Breast epithelium (tissue), 4 donors: Measurements from ENCODE around the gene COL18A1. TPM values are rescaled to one million over a fixed set of nuclear protein-coding genes. Genes with fewer than 3 reads are reported as not detected.
A peak's percentile ranks its signal among the peaks of the same experiment; 100 is the strongest.

Experiments
- DNase-seq, 2 donors: peaks; one replicate each; pipeline ENCODE4 v3.0.0-alpha.2; 2019; ENCODE audit warnings: low spot score in 2 of 2
- H3K27ac ChIP-seq, 2 donors: fragments of 200-600 bp; sonication (generic) in 1 of 2; one replicate each; pipeline ENCODE4 v1.5.1; 2016 to 2019; ENCODE audit warnings: mild to moderate bottlenecking in 1 of 2
- H3K27me3 ChIP-seq, 2 donors: fragments of 200-600 bp; sonication (generic) in 1 of 2; one replicate each; pipeline versions ENCODE4 v1.5.1 to v1.6.0; 2017 to 2019; ENCODE audit warnings: control low read depth in 1 of 2, mild to moderate bottlenecking in 1 of 2
- H3K36me3 ChIP-seq: fragments of 200-600 bp; one replicate; pipeline ENCODE4 v1.5.1; 2019
- H3K4me1 ChIP-seq, 2 donors: fragments of 200-600 bp; sonication (generic); one replicate each; pipeline ENCODE4 v1.5.1; 2016 to 2019; ENCODE audit warnings: control low read depth in 1 of 2
- H3K4me3 ChIP-seq, 3 donors: fragments of 200-600 bp; sonication (generic); 1 replicate in 2 of 3; 2 replicates in 1 of 3; pipeline ENCODE4 v1.5.1; 2016 to 2019; ENCODE audit warnings: mild to moderate bottlenecking in 3 of 3, moderate library complexity in 2 of 3
- H3K9me3 ChIP-seq, 2 donors: fragments of 200-600 bp; sonication (generic) in 1 of 2; one replicate each; pipeline ENCODE4 v1.5.1; 2016 to 2019; ENCODE audit warnings: control low read depth in 1 of 2
- CTCF ChIP-seq, 3 donors: fragments of 450-650 bp; IDR thresholded peaks; one replicate each; pipeline ENCODE4 v1.5.1; 2016 to 2017; ENCODE audit warnings: antibody characterized with exemption in 3 of 3, mild to moderate bottlenecking in 3 of 3, moderate library complexity in 3 of 3
- POLR2A ChIP-seq: fragments of 450-650 bp; IDR thresholded peaks from one replicate; pipeline ENCODE4 v1.6.1; 2016; ENCODE audit warnings: antibody characterized with exemption, mild to moderate bottlenecking, moderate library complexity
- POLR2AphosphoS5 ChIP-seq, 3 donors: sonication (generic); formaldehyde crosslinking; IDR thresholded peaks; one replicate each; pipeline ENCODE4 v1.6.1; 2017; ENCODE audit warnings: antibody characterized with exemption in 3 of 3
- intact Hi-C: fragments of 100-400 bp; cut with DNase I; formaldehyde crosslinking; loops from one replicate; pipeline ENCODE4 v1.15.1; 2023; ENCODE audit warnings: low total_unique reads
- total RNA-seq, 3 donors: library from RNA; depleted of rRNA; stranded (reverse); fragments of >200 nt; gene quantifications; one replicate each; pipeline ENCODE4 v1.1.0, GENCODE V29; 2016

The COL18A1 gene
- total RNA-seq, 3 donors from 2014 or later, result 48.3 to 62.9 (median 55.8) TPM

- intact Hi-C loops, result no loop called here
- H3K27ac ChIP-seq, result peak overlapping the region in 1 of 2 donors; percentile 97
- H3K9me3 ChIP-seq, result no peaks in the 10 kb centered on the region
- TF ChIP-seq POLR2AphosphoS5 (IDR thresholded peaks at IDR 0.05) (no peak), POLR2A (no peak), CTCF (IDR thresholded peaks at IDR 0.05) (no peak)
- DNase-seq, result no peak
- H3K36me3 ChIP-seq, result no peaks in the 10 kb centered on the region
- H3K4me3 ChIP-seq, result no peak overlapping the region
- no peaks in the 10 kb centered on the region for H3K27me3 ChIP-seq
- H3K4me1 ChIP-seq, result peaks cover 9 to 14% of the 10 kb centered on the region in 2 donors
These were observed 67.7 kb downstream of the COL18A1 start for GRCh38 chr21:45472445-45473365.

GRCh38 chr21:45473496-45474322 is 68.7 kb downstream of the COL18A1 start:
- intact Hi-C loops, result no loop called here
- no peak for TF ChIP-seq POLR2AphosphoS5 (IDR thresholded peaks at IDR 0.05)
- no peak for TF ChIP-seq POLR2A
- TF ChIP-seq CTCF (IDR thresholded peaks at IDR 0.05), result no peak
- Histone ChIP-seq H3K27me3 (no peaks in the 10 kb centered on the region), H3K9me3 (no peaks in the 10 kb centered on the region), H3K4me1 (peaks cover 9 to 17% of the 10 kb centered on the region in 2 donors), H3K27ac (no peak overlapping the region), H3K36me3 (no peaks in the 10 kb centered on the region), H3K4me3 (no peak overlapping the region)
- no peak for DNase-seq

- H3K36me3 ChIP-seq, result no peaks in the 10 kb centered on the region
- no peaks in the 10 kb centered on the region for H3K9me3 ChIP-seq
- TF ChIP-seq POLR2A (no peak), CTCF (IDR thresholded peaks at IDR 0.05) (no peak), POLR2AphosphoS5 (IDR thresholded peaks at IDR 0.05) (no peak)
- no peaks in the 10 kb centered on the region for H3K27me3 ChIP-seq
- peaks cover 9 to 17% of the 10 kb centered on the region in 2 donors for H3K4me1 ChIP-seq
- intact Hi-C loops, result no loop called here
- no peak overlapping the region for H3K4me3 ChIP-seq
- DNase-seq, result no peak
- no peak overlapping the region for H3K27ac ChIP-seq
These were observed 69.5 kb downstream of the COL18A1 start for GRCh38 chr21:45474323-45474950.

GRCh38 chr21:45475004-45475685 is 70.2 kb downstream of the COL18A1 start:
- no peak overlapping the region for H3K27ac ChIP-seq
- no peak for DNase-seq
- no peak overlapping the region for H3K4me3 ChIP-seq
- intact Hi-C loops, result no loop called here
- H3K4me1 ChIP-seq, result peaks cover 5 to 10% of the 10 kb centered on the region in 2 donors
- no peaks in the 10 kb centered on the region for H3K36me3 ChIP-seq
- no peaks in the 10 kb centered on the region for H3K9me3 ChIP-seq
- TF ChIP-seq CTCF (IDR thresholded peaks at IDR 0.05), result no peak
- TF ChIP-seq POLR2AphosphoS5 (IDR thresholded peaks at IDR 0.05), result no peak
- H3K27me3 ChIP-seq, result no peaks in the 10 kb centered on the region
